Measurements from ENCODE around the gene MKRN2.
A peak's percentile ranks its signal among the peaks of the same experiment; 100 is the strongest.

Gene MKRN2

DNA sequence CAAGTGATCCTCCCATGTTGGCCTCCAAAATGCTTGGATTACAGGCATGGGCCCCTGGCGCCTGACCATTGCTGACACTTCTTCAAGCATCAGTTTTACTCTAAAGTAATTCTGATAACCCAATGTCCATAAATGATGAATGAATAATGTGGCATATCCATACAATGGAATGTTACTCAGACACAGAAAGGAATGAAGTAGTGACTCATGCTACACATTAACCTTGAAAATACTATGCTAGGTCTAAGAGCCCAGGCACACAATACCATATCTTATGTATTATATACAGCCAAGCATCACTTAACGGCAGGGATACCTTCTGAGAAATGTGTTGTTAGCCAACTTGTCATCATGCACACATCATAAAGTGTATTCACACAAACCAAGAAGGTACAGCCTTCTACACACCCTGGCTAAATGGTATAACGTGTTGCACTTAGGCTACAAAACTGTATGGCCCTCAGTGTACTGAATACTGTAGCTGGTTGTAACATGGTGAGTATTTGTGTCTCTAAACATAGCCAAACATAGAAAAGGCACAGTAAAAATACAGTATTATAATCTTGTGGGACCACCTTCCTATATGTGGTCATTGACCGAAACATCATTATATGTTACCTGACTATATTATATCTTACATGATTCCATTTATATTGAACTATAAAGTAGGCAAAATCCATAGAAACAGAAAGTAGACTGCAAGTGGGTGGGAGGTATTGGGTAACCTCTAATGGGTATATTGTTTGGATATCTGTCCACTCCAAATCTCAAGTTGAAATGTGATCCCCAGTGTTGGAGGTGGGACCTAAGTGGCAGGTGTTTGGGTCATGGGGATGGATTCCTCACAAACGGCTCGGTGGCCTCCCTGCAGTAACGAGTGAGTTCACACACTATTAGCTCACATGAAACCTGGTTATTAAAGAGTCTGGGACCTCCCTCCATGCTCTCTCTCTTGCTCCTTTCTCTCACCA lies 31.4 kb downstream of the MKRN2 start:
- TF ChIP-seq FOXM1 (IDR thresholded peaks at IDR 0.05; ENCODE audit: borderline replicate concordance, low read depth) (no peak), CEBPB (IDR thresholded peaks at IDR 0.05) (peak; percentile 68)

DNA sequence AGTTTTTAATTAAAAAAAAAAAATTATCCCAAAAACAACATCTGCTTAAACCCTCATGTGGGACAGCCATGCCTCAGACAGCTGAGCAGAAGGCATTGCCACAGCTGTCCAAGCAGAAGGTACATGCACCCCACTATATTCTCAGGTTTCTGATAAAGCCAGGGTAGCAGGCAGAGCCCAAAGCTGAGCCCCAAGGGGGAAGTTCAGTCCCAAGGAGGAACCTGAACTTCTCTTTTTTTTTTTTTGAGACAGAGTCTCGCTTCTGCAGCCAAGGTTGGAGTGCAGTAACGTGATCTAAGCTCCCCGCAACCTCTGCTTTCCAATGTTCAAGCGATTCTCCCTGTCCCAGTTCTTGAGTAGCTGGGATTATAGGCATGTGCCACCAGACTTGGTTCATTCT lies 33.2 kb downstream of the MKRN2 start:
- no peak for TF ChIP-seq TAF1 (IDR thresholded peaks at IDR 0.05; ENCODE audit: low read depth)
- TF ChIP-seq CREB1 (IDR thresholded peaks at IDR 0.05; ENCODE audit: low read depth), result no peak
- no peak for TF ChIP-seq ZBTB7A (IDR thresholded peaks at IDR 0.05; ENCODE audit: low read depth)
- no peak for TF ChIP-seq YY1 (IDR thresholded peaks at IDR 0.05; ENCODE audit: low read depth)
- TF ChIP-seq, protein P1, sequence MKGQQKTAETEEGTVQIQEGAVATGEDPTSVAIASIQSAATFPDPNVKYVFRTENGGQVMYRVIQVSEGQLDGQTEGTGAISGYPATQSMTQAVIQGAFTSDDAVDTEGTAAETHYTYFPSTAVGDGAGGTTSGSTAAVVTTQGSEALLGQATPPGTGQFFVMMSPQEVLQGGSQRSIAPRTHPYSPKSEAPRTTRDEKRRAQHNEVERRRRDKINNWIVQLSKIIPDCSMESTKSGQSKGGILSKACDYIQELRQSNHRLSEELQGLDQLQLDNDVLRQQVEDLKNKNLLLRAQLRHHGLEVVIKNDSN (IDR thresholded peaks at IDR 0.05), result no peak
- TF ChIP-seq EGR1 (IDR thresholded peaks at IDR 0.05), result no peak

DNA sequence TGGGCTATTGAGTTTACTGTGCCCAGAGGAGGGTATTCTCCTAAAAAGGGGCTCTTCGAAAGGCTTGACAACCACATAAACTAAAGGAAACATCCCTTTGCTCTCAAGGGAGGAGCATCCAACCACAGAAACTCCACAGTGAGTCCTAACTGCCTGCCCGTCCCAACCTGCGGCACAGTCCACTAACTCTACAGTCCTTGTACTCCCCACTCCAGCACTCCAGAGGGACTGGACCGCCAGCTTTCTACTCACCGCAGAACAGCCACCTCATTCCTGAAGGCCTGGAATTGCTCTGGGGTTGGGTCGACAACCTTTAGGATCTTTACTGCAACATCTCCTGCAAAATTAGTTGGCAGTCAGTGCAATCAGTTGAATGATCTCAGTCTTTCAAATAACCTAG lies 34.6 kb downstream of the MKRN2 start:
- TF ChIP-seq TEAD4 (IDR thresholded peaks at IDR 0.05) (no peak), EP300 (IDR thresholded peaks at IDR 0.05; ENCODE audit: borderline replicate concordance) (no peak), ZBTB7A (IDR thresholded peaks at IDR 0.05; ENCODE audit: low read depth) (no peak), YY1 (IDR thresholded peaks at IDR 0.05; ENCODE audit: low read depth) (no peak), EGR1 (IDR thresholded peaks at IDR 0.05) (no peak), CREB1 (IDR thresholded peaks at IDR 0.05; ENCODE audit: low read depth) (no peak), NFIC (IDR thresholded peaks at IDR 0.05) (no peak)
- TF ChIP-seq, protein P1 (IDR thresholded peaks at IDR 0.05), result no peak
- TF ChIP-seq, protein P2, sequence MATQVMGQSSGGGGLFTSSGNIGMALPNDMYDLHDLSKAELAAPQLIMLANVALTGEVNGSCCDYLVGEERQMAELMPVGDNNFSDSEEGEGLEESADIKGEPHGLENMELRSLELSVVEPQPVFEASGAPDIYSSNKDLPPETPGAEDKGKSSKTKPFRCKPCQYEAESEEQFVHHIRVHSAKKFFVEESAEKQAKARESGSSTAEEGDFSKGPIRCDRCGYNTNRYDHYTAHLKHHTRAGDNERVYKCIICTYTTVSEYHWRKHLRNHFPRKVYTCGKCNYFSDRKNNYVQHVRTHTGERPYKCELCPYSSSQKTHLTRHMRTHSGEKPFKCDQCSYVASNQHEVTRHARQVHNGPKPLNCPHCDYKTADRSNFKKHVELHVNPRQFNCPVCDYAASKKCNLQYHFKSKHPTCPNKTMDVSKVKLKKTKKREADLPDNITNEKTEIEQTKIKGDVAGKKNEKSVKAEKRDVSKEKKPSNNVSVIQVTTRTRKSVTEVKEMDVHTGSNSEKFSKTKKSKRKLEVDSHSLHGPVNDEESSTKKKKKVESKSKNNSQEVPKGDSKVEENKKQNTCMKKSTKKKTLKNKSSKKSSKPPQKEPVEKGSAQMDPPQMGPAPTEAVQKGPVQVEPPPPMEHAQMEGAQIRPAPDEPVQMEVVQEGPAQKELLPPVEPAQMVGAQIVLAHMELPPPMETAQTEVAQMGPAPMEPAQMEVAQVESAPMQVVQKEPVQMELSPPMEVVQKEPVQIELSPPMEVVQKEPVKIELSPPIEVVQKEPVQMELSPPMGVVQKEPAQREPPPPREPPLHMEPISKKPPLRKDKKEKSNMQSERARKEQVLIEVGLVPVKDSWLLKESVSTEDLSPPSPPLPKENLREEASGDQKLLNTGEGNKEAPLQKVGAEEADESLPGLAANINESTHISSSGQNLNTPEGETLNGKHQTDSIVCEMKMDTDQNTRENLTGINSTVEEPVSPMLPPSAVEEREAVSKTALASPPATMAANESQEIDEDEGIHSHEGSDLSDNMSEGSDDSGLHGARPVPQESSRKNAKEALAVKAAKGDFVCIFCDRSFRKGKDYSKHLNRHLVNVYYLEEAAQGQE (IDR thresholded peaks at IDR 0.05; ENCODE audit: low read depth), result no peak

DNA sequence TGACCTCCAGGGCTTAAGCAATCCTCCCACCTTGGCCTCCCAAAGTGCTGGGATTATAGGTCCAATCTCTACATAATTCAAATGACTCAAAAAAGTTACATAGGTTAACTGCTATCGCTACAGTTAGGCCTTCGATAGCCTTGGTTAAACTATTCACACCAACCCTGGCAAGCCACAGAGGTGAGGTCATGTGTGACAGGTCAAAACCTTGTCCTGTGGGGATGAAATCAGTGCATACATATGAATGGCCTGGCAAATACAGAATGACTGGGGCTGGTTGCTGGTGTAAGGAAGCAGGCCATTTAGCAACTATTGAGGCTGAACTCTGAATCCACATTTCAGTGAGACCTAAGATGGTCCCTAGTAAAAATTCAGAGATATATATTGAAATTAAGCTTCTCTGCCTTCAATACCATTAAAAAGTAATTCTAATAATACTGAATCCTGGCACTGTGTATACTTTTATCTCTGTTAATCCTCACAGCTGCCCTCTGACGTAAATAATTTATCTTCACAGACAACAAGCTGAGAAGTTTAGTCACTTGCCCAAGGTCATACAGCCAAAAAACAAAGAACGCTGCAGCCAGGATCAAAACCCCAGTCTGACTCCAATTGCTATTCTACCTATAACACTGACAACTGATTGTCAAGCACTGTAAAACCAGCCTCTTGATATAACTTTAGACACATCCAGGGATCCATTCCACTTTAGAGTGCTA lies 35.3 kb downstream of the MKRN2 start:
- TF ChIP-seq ZBTB7A (IDR thresholded peaks at IDR 0.05; ENCODE audit: low read depth), result no peak
- TF ChIP-seq TEAD4 (IDR thresholded peaks at IDR 0.05), result no peak
- TF ChIP-seq FOXM1 (IDR thresholded peaks at IDR 0.05; ENCODE audit: borderline replicate concordance, low read depth), result no peak
- TF ChIP-seq TCF12 (IDR thresholded peaks at IDR 0.05; ENCODE audit: low read depth), result no peak

DNA sequence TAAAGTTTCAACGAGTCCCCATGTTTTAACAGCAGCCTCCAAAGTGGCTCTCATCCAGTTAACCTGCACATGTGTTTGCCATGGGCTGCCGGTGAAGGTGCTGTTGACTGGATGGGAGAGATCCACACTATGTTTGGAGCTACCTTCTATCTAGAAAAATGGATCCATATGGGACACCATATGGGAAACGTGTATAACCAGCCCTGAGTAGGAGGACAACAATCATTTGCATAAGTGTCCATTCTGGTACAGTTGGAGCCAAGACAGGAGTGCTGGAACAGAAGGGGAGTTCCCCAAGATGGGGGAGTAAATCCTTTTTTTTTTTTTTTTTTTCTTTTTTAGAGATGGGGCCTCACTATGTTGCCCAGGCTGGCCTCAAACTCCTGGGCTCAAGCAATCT lies 36.6 kb downstream of the MKRN2 start:
- TF ChIP-seq TAF1 (IDR thresholded peaks at IDR 0.05; ENCODE audit: low read depth), result no peak
- no peak for TF ChIP-seq ZBTB7A (IDR thresholded peaks at IDR 0.05; ENCODE audit: low read depth)
- TF ChIP-seq RAD21 (IDR thresholded peaks at IDR 0.05; ENCODE audit: low read depth), result no peak
- TF ChIP-seq EP300 (IDR thresholded peaks at IDR 0.05; ENCODE audit: borderline replicate concordance), result no peak
- TF ChIP-seq EGR1 (IDR thresholded peaks at IDR 0.05), result no peak
- TF ChIP-seq TEAD4 (IDR thresholded peaks at IDR 0.05), result no peak
- TF ChIP-seq CREB1 (IDR thresholded peaks at IDR 0.05; ENCODE audit: low read depth), result no peak

DNA sequence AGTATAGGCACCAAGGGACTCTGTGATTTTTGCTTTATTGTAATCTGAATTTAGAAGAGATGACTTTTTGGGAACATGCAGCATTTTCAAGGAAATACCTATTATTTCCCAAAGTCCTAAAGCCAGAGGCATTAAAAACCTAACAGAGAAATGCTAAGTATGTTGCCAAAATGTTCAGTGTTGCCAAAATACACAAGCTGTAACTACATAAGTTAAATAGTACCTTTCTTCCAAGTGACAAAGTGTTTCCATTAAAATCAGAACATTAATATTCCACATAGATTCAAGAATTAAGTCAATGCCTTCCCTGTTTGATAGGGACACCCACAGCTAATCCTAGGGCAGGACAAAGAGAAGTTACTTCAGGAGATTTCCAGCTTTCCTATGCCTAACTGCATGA lies 42.0 kb downstream of the MKRN2 start:
- no peak for TF ChIP-seq RAD21 (IDR thresholded peaks at IDR 0.05; ENCODE audit: low read depth)
- no peak for TF ChIP-seq ZBTB7A (IDR thresholded peaks at IDR 0.05; ENCODE audit: low read depth)

DNA sequence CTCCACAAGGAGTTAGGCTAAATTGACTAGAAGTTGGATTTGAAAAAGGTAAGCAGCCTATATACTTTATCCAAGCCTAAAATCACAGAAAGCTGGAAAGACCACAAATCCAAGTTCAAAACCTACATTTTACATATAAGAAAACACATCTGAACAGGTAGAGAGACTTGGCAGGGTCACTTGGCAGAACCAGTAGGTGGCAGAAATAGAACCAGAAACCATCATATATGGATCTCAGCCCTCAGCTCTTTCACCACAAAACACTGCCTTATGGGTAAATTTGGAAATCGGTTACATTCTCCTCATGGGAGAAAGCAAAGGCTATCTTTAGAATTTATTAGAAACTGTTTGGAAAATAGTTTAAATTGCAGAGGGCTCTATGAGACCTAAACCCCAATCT lies 44.2 kb downstream of the MKRN2 start:
- no peak for TF ChIP-seq NFIC (IDR thresholded peaks at IDR 0.05)
- peak; percentile 17; the same call in 1 of the 2 replicates for TF ChIP-seq RAD21 (IDR thresholded peaks at IDR 0.05; ENCODE audit: low read depth)

DNA sequence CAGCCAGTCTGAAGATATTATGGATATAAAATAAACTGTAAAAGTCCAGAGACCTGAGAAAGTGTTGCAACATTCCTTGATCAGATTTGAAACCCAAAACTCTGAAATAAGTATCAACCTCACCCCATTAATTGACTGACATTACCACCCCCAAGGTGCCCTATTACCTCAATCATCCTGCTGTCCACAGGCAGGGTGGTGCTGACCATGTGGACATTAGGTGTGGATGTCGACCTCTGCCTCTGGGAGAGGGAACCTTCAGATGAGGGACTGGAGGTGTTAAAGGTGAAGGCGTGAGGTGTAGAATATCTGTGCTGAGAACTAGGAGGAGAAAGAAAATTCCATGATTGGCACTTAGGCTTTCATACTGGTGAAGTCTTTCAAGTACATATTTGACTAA lies 47.1 kb downstream of the MKRN2 start:
- TF ChIP-seq TEAD4 (IDR thresholded peaks at IDR 0.05) (no peak), TCF12 (IDR thresholded peaks at IDR 0.05; ENCODE audit: low read depth) (no peak), EGR1 (IDR thresholded peaks at IDR 0.05) (no peak), EP300 (IDR thresholded peaks at IDR 0.05; ENCODE audit: borderline replicate concordance) (no peak)
- TF ChIP-seq, protein P2 (IDR thresholded peaks at IDR 0.05; ENCODE audit: low read depth), result peak; percentile 79

Measured in Ishikawa (cell line).